Large intestine (tissue), 3 donors: Measurements from ENCODE around the gene OR2T35. TPM values are rescaled to one million over a fixed set of nuclear protein-coding genes. Genes with fewer than 3 reads are reported as not detected.
A peak's percentile ranks its signal among the peaks of the same experiment; 100 is the strongest.

ENCODE experiments used
- DNase-seq, 2 donors: peaks; one replicate each; pipeline versions ENCODE4 v3.0.0 to v3.0.0-alpha.2; 2013
- H3K27ac ChIP-seq: one replicate; pipeline ENCODE4 v1.5.1; 2013; ENCODE audit warnings: low read length
- H3K27me3 ChIP-seq: 2 replicates; pipeline ENCODE4 v1.6.1; 2013; ENCODE audit warnings: low read length; ENCODE audit not compliant: control insufficient read depth, insufficient read depth
- H3K36me3 ChIP-seq: 2 replicates; pipeline ENCODE4 v1.6.1; 2013; ENCODE audit warnings: low read length; ENCODE audit not compliant: control insufficient read depth, insufficient read depth
- H3K4me1 ChIP-seq: one replicate; pipeline ENCODE4 v1.6.1; 2013; ENCODE audit warnings: low read length; ENCODE audit not compliant: control insufficient read depth, insufficient read depth
- H3K4me3 ChIP-seq: one replicate; pipeline ENCODE4 v1.5.1; 2013; ENCODE audit warnings: low read length
- H3K9me3 ChIP-seq: one replicate; pipeline ENCODE4 v1.6.1; 2013; ENCODE audit warnings: mild to moderate bottlenecking, low read depth, low read length, moderate library complexity; ENCODE audit not compliant: control insufficient read depth
- WGBS: methylation state at CpG from one replicate; pipeline ENCODE4 v1.1.5; 2013; ENCODE audit warnings: low lambda C conversion rate; ENCODE audit not compliant: insufficient coverage; 5-methylcytosine and 5-hydroxymethylcytosine counted together
- polyA plus RNA-seq: library from polyadenylated mRNA; unstranded; fragments of 120-200 nt; gene quantifications from one replicate; pipeline ENCODE4 v1.2.1, GENCODE V29; 2013

The OR2T35 gene
- polyA plus RNA-seq, 1 donor: not detected

- H3K27me3 ChIP-seq: no peaks in the 10 kb centered on the region
- WGBS: no CpG with 5 or more reads among the region's 5 CpGs
- no peaks in the 10 kb centered on the region for H3K4me1 ChIP-seq
These were observed 19.1 kb downstream of the OR2T35 start for GRCh38 chr1:248625971-248626370.

DNA sequence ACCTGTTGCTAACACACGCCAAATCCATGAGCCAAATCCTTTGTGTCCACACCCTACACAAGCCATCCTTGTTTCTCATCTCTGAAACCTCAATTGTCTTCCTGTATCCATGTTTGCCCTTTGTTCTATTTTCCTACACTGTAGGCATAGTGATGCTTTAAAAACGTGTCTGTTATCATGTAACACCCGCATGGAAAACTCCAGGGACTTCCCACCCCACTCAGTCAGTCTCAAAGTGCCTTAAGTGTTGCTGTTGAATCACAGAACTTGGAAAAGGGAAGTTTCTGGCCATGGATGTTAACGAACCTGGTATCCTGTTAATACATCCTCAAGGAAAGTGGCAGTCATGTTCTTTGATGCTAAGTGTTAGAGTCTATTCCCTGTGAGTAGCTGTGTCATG is 19.9 kb downstream of the OR2T35 start:
- 47% methylated on average over 2 of the region's 4 CpGs for WGBS
- DNase-seq: no peak
- Histone ChIP-seq H3K27ac (no peak overlapping the region), H3K9me3 (no peaks in the 10 kb centered on the region), H3K36me3 (no peaks in the 10 kb centered on the region), H3K4me1 (no peaks in the 10 kb centered on the region), H3K27me3 (no peaks in the 10 kb centered on the region), H3K4me3 (no peak overlapping the region)

More at GRCh38 chr1:248625971-248626370, 19.1 kb downstream of the OR2T35 start:
- H3K4me3 ChIP-seq: no peak overlapping the region
- no peak for DNase-seq
- no peaks in the 10 kb centered on the region for H3K9me3 ChIP-seq
- H3K27ac ChIP-seq: no peak overlapping the region
- H3K36me3 ChIP-seq: no peaks in the 10 kb centered on the region

- H3K27ac ChIP-seq: no peak overlapping the region
- WGBS: no CpG with 5 or more reads among the region's 4 CpGs
These were observed 22.5 kb downstream of the OR2T35 start for GRCh38 chr1:248622570-248623001.

DNA sequence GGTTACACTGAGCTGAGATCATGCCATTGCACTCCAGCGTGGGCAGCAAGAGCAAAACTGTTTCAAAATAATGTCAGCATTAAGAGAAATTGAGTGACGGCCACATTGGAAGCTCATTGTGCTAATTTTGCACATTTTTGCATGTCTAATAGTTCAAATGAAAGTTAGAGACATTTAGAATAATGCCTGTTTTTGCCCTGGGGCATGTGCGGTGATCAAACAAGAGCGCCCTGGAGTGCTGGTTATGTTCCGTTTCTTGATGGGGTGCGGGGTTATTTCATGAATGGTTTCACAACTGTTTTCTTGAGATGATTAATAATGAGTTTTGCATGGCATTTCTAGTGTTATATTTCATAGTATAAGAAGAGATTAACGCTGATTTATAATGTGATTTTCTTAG is 23.3 kb downstream of the OR2T35 start:
- no peaks in the 10 kb centered on the region for H3K9me3 ChIP-seq
- H3K4me3 ChIP-seq: no peak overlapping the region
- no peaks in the 10 kb centered on the region for H3K4me1 ChIP-seq
- H3K36me3 ChIP-seq: no peaks in the 10 kb centered on the region
- 42% methylated on average over 2 of the region's 7 CpGs for WGBS
- no peak overlapping the region for H3K27ac ChIP-seq
- DNase-seq: no peak
- no peaks in the 10 kb centered on the region for H3K27me3 ChIP-seq

More at GRCh38 chr1:248622570-248623001, 22.5 kb downstream of the OR2T35 start:
- no peaks in the 10 kb centered on the region for H3K9me3 ChIP-seq
- peak in 1 of 2 donors; percentile 33 for DNase-seq
- H3K36me3 ChIP-seq: no peaks in the 10 kb centered on the region
- no peaks in the 10 kb centered on the region for H3K27me3 ChIP-seq
- no peaks in the 10 kb centered on the region for H3K4me1 ChIP-seq
- no peak overlapping the region for H3K4me3 ChIP-seq

GRCh38 chr1:248618878-248619277 is 26.2 kb downstream of the OR2T35 start:
- H3K4me3 ChIP-seq: no peak overlapping the region
- H3K27me3 ChIP-seq: no peaks in the 10 kb centered on the region
- H3K4me1 ChIP-seq: no peaks in the 10 kb centered on the region
- H3K9me3 ChIP-seq: no peaks in the 10 kb centered on the region
- peak; percentile 24 to 28 for DNase-seq
- H3K27ac ChIP-seq: no peak overlapping the region
- no peaks in the 10 kb centered on the region for H3K36me3 ChIP-seq
- 10% methylated on average over 3 of the region's 3 CpGs for WGBS

DNA sequence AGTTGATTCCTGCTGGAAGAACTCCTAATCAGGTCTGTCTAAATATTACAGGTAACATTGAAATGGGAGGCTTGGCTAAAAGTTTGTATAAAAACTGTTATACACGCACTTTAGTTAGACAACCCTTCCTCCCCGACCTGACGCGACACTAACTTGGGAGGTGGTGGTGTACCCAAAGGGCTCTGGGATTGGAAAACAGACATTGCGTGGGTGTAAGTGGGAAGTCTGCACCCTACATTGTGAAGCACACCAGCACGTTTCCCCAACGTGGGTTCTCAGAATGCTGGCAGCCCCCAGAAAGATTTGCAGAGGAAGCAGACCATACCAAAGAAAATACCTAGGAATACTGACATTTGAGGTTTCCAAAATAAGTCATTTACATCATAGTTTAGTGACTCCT is 27.0 kb downstream of the OR2T35 start:
- WGBS: no CpG with 5 or more reads among the region's 7 CpGs

DNA sequence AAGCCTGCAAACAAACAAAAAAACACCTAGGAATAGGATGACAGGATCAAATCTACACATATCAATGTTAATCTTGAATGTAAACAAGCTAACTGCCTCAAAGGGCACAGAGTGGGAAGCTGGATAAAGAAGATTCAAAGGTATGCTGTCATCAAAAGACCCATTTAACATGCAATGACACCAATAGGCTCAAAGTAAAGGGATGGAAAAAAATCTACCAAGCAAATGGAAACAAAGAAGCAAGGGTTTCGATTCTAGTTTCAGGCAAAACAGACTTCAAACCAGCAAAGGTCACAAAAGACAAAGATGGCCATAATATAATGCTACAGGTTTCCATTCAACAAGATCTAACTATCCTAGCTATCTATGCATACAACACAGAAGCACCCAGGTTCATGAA is 31.3 kb downstream of the OR2T35 start:
- no peak overlapping the region for H3K4me3 ChIP-seq
- H3K27ac ChIP-seq: no peak overlapping the region
- no peaks in the 10 kb centered on the region for H3K4me1 ChIP-seq
- H3K27me3 ChIP-seq: no peaks in the 10 kb centered on the region
- H3K9me3 ChIP-seq: no peaks in the 10 kb centered on the region
- DNase-seq: no peak
- H3K36me3 ChIP-seq: no peaks in the 10 kb centered on the region
- WGBS: no CpG with 5 or more reads among the region's 1 CpG

More for the DNA sequence above, 27.0 kb downstream of the OR2T35 start:
- Histone ChIP-seq H3K4me1 (no peaks in the 10 kb centered on the region), H3K27ac (no peak overlapping the region), H3K36me3 (no peaks in the 10 kb centered on the region), H3K9me3 (no peaks in the 10 kb centered on the region), H3K4me3 (no peak overlapping the region), H3K27me3 (no peaks in the 10 kb centered on the region)
- no peak for DNase-seq

GRCh38 chr1:248611883-248612414 is 33.1 kb downstream of the OR2T35 start:
- Histone ChIP-seq H3K27ac (no peak overlapping the region), H3K9me3 (no peaks in the 10 kb centered on the region), H3K4me1 (no peaks in the 10 kb centered on the region), H3K36me3 (no peaks in the 10 kb centered on the region), H3K27me3 (no peaks in the 10 kb centered on the region), H3K4me3 (no peak overlapping the region)
- no peak for DNase-seq
- WGBS: no CpG with 5 or more reads among the region's 4 CpGs

- DNase-seq: no peak
- H3K36me3 ChIP-seq: no peaks in the 10 kb centered on the region
- H3K9me3 ChIP-seq: no peaks in the 10 kb centered on the region
- WGBS: 83% methylated on average over 1 of the region's 3 CpGs
- H3K27ac ChIP-seq: no peak overlapping the region
- H3K4me3 ChIP-seq: no peak overlapping the region
- no peaks in the 10 kb centered on the region for H3K4me1 ChIP-seq
- no peaks in the 10 kb centered on the region for H3K27me3 ChIP-seq
These were observed 34.8 kb downstream of the OR2T35 start for GRCh38 chr1:248610301-248610700.

DNA sequence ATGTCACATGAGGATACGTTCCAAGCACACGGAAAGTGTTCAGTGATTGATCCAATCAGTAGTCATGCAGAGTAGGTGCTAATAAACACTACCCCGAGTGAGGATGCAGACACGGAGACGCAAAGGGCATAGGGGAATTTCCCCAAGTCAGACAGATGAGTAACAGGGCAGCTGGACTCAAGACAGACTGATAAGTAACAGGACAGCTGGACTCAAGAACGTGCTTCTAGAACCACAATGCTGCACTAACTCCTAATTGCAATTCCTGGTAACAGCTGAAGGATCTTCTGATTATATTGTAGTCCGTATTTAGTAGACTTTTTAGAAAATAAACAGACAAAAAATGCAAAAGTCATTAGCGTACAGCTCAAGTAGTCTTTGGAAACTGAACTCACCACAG is 45.7 kb downstream of the OR2T35 start:
- Histone ChIP-seq H3K36me3 (no peaks in the 10 kb centered on the region), H3K4me3 (no peak overlapping the region), H3K9me3 (no peaks in the 10 kb centered on the region), H3K27me3 (no peaks in the 10 kb centered on the region), H3K4me1 (no peaks in the 10 kb centered on the region), H3K27ac (no peak overlapping the region)
- WGBS: 100% methylated on average over 1 of the region's 8 CpGs
- no peak for DNase-seq

GRCh38 chr1:248597589-248597988 is 47.5 kb downstream of the OR2T35 start, which contains the start of gene OR2T10:
TSS of gene OR2T10 (minus strand) at chr1:248597700. CDS start at chr1:248593768, 3,932 bp downstream.
- H3K27ac ChIP-seq: no peak within 1 kb of the TSS
- no peak within 1 kb of the TSS for H3K4me3 ChIP-seq
- no peaks in the 10 kb centered on the region for H3K4me1 ChIP-seq
- WGBS: no CpG with 5 or more reads among the region's 6 CpGs
- no peak for DNase-seq
- no peaks in the 10 kb centered on the region for H3K9me3 ChIP-seq
- H3K36me3 ChIP-seq: no peaks in the 10 kb centered on the region
- no peaks in the 10 kb centered on the region for H3K27me3 ChIP-seq
